ENCODE measurements around the gene MAP3K2.
A peak's percentile ranks its signal among the peaks of the same experiment; 100 is the strongest.
"Not testable (repeated sequence)": the region's sequence is repeated elsewhere in the genome, so short reads cannot be mapped to it uniquely, and the experiment has no call there.

The MAP3K2 gene

DNA sequence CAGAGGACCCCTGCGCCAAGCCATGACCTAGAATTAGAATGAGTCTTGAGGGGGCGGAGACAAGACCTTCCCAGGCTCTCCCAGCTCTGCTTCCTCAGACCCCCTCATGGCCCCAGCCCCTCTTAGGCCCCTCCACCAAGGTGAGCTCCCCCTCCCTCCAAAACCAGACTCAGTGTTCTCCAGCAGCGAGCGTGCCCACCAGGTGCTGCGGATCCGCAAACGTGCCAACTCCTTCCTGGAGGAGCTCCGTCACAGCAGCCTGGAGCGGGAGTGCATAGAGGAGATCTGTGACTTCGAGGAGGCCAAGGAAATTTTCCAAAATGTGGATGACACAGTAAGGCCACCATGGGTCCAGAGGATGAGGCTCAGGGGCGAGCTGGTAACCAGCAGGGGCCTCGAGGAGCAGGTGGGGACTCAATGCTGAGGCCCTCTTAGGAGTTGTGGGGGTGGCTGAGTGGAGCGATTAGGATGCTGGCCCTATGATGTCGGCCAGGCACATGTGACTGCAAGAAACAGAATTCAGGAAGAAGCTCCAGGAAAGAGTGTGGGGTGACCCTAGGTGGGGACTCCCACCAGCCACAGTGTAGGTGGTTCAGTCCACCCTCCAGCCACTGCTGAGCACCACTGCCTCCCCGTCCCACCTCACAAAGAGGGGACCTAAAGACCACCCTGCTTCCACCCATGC lies 33.5 kb upstream of the MAP3K2 start:
- no peak for DNase-seq

DNA sequence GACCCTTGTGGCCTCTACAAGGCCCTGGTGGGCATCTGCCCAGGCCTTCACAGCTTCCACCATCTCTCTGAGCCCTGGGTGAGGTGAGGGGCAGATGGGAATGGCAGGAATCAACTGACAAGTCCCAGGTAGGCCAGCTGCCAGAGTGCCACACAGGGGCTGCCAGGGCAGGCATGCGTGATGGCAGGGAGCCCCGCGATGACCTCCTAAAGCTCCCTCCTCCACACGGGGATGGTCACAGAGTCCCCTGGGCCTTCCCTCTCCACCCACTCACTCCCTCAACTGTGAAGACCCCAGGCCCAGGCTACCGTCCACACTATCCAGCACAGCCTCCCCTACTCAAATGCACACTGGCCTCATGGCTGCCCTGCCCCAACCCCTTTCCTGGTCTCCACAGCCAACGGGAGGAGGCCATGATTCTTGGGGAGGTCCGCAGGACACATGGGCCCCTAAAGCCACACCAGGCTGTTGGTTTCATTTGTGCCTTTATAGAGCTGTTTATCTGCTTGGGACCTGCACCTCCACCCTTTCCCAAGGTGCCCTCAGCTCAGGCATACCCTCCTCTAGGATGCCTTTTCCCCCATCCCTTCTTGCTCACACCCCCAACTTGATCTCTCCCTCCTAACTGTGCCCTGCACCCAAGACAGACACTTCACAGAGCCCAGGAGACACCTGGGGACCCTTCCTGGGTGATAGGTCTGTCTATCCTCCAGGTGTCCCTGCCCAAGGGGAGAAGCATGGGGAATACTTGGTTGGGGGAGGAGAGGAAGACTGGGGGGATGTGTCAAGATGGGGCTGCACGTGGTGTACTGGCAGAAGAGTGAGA lies 32.5 kb upstream of the MAP3K2 start:
- no peak for DNase-seq

DNA sequence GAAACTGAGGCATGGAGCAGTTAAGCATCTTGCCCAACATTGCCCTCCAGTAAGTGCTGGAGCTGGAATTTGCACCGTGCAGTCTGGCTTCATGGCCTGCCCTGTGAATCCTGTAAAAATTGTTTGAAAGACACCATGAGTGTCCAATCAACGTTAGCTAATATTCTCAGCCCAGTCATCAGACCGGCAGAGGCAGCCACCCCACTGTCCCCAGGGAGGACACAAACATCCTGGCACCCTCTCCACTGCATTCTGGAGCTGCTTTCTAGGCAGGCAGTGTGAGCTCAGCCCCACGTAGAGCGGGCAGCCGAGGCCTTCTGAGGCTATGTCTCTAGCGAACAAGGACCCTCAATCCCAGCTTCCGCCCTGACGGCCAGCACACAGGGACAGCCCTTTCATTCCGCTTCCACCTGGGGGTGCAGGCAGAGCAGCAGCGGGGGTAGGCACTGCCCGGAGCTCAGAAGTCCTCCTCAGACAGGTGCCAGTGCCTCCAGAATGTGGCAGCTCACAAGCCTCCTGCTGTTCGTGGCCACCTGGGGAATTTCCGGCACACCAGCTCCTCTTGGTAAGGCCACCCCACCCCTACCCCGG lies 31.8 kb upstream of the MAP3K2 start:
- no peak for DNase-seq

- DNase-seq = no peak
Measured at GRCh38 chr2:127419112-127419430, 31.3 kb upstream of the MAP3K2 start.

DNA sequence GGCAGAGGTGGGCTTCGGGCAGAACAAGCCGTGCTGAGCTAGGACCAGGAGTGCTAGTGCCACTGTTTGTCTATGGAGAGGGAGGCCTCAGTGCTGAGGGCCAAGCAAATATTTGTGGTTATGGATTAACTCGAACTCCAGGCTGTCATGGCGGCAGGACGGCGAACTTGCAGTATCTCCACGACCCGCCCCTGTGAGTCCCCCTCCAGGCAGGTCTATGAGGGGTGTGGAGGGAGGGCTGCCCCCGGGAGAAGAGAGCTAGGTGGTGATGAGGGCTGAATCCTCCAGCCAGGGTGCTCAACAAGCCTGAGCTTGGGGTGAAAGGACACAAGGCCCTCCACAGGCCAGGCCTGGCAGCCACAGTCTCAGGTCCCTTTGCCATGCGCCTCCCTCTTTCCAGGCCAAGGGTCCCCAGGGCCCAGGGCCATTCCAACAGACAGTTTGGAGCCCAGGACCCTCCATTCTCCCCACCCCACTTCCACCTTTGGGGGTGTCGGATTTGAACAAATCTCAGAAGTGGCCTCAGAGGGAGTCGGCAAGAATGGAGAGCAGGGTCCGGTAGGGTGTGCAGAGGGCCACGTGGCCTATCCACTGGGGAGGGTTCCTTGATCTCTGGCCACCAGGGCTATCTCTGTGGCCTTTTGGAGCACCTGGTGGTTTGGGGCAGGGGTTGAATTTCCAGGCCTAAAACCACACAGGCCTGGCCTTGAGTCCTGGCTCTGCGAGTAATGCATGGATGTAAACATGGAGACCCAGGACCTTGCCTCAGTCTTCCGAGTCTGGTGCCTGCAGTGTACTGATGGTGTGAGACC lies 30.7 kb upstream of the MAP3K2 start, which contains the start of gene PROC:
Gene PROC, plus strand, starts transcription at position 128 of the 812 bp plus-strand sequence. CDS start 1,516 bp downstream, outside the sequence.
- no peak for DNase-seq

- no peak for DNase-seq
Measured at GRCh38 chr2:127417406-127417805, 29.6 kb upstream of the MAP3K2 start.

GRCh38 chr2:127416506-127417001 lies 28.8 kb upstream of the MAP3K2 start:
- no peak for DNase-seq

DNA sequence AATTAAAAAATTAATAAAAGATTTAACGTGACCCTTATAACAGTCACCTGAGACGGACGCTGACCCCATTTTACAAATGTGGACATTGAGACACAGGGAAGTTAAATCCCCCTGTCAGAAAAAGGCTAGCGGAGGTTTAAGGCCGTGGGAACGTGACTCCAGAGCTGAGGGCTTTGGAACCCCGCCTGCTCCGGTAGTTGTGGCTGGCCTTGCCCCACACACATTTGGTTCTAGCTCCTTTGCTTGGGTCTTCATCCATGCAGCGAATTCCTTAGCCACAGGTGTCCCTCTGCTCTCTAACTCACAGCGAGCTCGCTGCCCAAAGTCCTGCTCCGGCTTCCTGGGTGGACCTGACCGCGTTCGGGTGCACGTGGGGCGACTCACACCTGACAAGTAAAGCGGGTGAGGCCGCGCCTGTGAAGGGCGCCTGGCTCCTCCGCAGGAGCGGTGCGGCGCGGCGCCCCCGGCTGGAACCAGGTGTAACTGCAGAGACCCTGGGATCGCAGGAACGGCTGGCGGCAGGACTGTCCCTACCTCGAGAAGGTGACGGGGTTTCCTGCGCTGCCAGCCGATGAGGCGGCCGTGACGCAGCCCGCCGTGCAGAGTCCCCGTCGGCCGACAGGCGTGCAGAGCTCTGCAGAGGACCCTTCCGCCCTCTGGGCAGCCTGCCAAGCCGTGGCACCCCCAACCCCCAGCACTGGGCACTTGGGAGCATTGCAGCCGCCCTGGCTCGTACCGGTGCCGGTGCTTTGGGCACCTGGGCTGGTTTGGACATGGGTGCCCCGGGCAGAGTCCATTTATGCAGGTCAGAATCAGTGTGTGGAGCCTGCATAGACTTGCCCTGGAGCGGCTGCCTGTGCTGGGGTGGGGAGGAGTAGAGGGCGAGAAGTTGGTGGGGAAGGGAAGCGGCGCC lies 28.1 kb upstream of the MAP3K2 start:
- DNase-seq = peak; percentile 74

- DNase-seq = no peak
Measured at GRCh38 chr2:127414638-127415592, 27.1 kb upstream of the MAP3K2 start.

DNA sequence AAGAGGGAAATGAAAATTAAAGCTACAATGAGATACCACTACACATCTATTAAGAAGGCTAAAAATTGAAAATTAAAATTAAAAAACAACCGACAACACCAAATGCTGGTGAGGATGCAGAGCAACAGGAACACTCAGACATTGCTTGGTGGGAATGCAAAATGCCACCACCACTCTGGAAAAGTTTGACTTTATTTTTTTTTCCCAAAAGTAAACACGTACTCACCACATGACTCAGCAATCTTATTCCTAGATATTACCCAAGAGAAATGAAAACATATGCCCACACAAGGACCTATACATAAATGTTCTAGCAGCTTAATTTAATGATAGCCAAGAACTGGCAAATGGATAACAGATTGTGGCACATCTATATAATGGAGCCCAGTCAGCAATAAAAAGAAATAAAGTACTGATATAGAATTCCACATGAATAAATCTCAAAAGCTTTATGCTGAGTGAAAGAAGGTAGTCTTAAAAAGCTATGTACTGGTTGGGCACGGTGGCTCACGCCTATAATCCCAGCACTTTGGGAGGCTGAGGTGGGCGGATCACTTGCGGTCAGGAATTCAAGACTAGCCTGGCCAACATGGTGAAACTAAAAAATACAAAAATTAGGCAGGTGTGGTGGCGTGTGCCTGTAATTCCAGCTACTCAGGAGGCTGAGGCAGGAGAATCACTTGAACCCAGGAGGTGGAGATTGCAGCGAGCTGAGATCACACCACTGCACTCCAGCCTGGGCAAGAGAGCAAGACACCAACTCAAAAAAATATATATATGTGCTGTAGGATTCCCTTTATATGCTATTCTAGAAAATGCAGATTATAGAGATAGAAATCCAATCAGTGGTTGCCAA lies 26.2 kb upstream of the MAP3K2 start:
- no peak for DNase-seq

DNA sequence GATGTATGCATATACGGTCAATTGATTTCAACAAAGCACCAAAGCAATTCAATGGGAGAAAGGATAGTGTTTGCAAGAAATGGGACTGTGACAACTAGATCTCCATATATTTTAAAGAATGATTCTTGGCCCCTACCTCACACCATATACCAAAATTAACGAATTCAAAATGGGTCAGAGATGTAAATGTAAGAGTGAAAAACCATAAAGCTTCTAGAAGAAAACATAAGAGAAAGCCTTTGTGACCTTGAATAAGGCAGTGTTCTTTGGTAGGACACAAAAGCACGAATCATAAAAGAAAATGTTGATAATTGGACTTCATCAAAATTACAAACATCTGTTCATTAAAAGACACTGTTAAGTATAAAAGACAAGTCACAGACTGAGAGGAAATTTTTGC lies 25.4 kb upstream of the MAP3K2 start:
- DNase-seq = no peak

DNA sequence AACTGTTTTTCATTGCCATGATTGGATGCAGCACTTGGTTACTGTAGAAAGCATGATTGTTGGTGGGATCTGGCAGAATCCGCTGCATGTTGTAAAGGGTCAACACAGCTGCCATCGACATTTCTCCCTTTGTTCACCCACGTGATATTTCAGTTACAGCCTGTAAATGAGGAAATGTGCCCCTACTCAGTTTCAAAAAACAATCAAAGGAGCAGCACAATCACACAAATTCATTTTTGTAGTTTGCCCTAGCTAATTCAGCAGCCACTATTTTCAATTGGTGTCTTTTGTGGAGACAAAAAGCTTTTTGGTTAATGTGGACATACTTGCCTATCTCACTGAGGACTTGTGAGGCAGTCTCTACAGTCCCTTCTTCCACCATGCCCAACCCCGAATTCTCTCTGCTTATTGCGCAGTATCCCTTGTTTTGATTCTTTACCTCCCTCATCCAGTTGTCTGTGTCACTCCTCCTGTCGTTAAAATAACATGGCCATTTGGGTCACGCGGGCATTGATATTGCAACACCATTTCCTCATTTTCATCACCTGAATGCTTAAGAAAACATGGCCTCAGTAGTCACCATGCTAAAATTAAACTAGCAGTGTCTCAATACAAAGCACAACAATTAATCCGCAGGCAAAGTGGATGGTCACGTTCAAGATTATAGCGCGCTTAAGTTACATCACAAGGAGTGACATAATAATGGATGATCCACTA lies 24.0 kb upstream of the MAP3K2 start:
- no peak for DNase-seq

DNA sequence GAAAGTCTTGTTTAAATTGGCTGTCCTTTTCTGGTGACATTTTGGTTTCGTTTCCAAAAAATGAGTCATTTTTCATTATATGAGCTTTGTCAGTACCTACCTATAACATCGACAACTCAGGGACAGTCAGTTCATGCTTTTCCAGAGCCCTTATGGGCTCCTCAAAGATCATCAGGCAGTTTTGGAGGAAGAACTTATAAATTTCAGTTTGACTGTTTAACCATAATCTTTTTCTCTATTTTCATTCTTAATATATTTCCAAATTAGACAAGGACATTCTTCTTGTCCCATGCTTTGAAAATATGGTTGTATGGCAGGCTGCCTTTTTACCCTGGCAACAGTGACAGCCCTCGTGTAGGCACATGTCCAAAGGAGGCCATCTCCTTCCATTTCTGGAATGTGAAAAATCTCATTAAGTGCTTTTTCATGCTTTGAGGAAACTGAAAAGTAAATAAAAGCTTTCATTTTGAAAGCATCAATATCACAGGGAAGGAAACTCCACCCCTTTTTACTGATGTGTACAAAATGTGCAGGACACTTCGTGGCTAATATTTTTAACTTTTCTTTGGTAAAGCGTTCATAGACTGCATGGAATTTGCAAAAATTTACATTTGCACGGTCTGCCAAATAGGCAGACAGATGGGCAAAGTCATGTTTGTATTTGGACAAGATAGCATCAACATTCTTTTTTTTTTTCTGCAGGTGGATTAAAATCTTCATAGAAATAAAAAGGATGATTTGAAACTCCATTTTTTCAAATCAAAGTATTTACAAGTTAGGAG lies 23.3 kb upstream of the MAP3K2 start:
- no peak for DNase-seq

DNA sequence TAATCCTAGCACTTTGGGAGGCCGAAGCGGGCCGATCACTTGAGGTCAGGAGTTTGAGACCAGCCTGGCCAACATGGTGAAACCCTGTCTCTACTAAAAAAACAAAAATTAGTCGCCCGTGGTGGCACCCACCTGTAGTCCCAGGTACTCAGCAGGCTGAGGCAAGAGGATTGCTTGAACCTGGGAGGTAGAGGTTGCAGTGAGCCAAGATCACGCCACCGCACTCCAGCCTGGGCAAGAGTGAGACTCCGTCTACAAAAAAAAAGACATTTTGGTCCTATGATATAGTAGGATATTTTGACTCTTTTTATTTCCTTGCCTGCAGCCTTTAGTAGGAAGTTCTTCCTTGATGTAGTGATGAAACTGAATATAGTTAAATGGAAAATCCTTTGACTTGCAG lies 21.9 kb upstream of the MAP3K2 start:
- not testable (repeated sequence) for DNase-seq

GRCh38 chr2:127408807-127409099 lies 21.0 kb upstream of the MAP3K2 start:
- no peak for DNase-seq

DNA sequence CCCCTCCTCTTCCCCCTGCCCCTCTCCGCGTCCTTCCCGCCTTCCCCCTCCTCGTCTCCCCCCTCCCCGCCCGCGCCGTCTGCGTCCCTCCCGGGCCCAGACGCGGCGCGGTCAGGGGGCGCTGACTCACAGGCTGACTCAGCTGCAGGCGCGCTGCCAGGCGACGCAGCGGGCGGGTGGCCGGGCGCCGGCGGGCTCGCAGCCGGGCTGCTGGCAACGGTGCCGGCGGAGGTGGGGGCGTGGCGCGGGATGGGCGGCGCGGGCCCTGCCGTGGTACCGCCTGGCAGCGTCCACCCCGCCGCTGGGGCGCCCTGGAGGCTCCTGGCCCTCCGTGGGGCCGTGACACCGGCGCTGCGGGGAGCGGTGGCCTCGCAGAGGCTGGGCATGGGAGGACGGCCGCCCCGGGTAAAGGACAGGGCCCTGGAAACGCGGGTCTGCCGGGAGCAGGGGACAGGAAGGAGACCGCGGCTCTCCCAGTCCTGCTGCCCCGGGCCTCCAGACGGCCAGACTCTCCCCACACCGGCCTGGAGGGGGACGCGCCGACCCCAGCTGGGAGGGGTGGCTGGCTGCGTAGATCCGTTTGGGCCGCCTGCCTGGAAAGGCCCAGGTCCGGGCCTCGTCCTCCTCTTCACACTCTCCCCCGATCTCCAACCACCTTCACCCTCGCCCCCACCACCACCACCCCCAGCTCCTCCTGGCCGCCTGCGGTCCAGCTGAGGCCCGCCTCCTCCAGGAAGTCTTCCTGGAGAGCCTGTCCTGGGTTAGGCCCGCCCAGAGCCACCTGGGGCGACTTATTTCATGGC lies 20.4 kb upstream of the MAP3K2 start:
- peak; percentile 91 for DNase-seq

DNA sequence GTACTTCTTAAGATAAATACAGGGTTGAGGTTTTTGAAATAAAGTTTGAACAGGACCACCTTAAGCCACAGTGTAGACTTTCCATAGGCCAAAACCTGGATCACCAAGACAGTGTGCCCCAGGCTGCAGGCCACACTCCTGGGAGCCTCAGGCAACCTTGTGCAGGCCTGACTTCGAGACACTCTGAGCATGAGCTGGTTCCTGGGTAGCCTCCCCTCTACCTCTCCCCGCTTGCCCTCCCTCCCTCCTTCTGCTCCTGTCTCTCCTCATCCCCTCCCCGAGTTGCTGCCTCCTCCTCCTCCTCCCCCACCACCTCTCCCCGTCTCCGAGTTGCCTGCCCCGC lies 19.9 kb upstream of the MAP3K2 start:
- no peak for DNase-seq

DNA sequence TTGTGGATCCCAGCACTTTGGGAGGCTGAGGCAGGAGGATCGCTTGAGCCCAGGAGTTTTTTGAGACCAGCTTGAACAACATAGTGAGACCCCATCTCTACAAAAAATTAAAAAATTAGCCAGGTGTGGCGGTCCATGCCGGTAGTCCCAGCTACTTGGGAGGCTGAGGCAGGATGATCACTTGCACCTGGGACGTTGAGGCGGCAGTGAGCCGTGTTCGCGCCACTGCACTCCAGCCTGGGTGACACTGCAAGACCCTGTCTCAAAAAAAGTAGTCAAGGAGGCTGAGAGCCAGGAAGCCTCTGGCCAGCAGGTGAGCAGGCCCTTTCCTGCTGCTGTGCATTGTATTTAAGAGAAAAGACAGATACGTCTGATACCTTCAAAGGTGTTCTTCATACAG lies 19.3 kb upstream of the MAP3K2 start:
- DNase-seq = no peak
